ENCODE measurements around the gene PDE4A.

The PDE4A gene

GRCh38 chr19:10518444-10519361 lies 98.4 kb downstream of the PDE4A start:
- Histone ChIP-seq H3K27me3 (ENCODE audit: insufficient read depth, low read length) (peaks cover 67% of the 10 kb centered on the region), H3K4me3 (ENCODE audit: low read length) (peak overlapping the region; percentile 65)

More at GRCh38 chr19:10518444-10519361, 98.4 kb downstream of the PDE4A start:
- Histone ChIP-seq H3K9me3 (ENCODE audit: insufficient read depth, low read depth, low read length) (no peaks in the 10 kb centered on the region), H3K27ac (ENCODE audit: low read length) (no peak overlapping the region), H3K4me1 (ENCODE audit: insufficient read depth, low read length) (0 out of 2 replicates have a peak, but pooled peaks cover 4% of the 10 kb centered on the region), H3K9ac (ENCODE audit: low read depth, low read length) (no peak overlapping the region), H3K36me3 (ENCODE audit: insufficient read depth, low read depth, low read length) (no peaks in the 10 kb centered on the region)

All from iPS-20b (cell line).